Sigmoid colon (tissue), 7 donors: ENCODE measurements around the gene TELO2. TPM values are rescaled to one million over a fixed set of nuclear protein-coding genes. Genes with fewer than 3 reads are reported as not detected.
A peak's percentile ranks its signal among the peaks of the same experiment; 100 is the strongest.

Experiments
- DNase-seq: peaks from one replicate; pipeline ENCODE4 v3.0.0-alpha.2; 2019
- H3K27ac ChIP-seq, 4 donors: fragments of 200-600 bp; sonication (generic); one replicate each; pipeline ENCODE4 v1.5.1; 2016 to 2019; ENCODE audit warnings: mild to moderate bottlenecking in 1 of 4
- H3K27me3 ChIP-seq, 3 donors: fragments of 200-600 bp; sonication (generic); one replicate each; pipeline ENCODE4 v1.5.1; 2019; ENCODE audit warnings: mild to moderate bottlenecking in 1 of 3
- H3K36me3 ChIP-seq, 4 donors: fragments of 200-600 bp; sonication (generic); one replicate each; pipeline ENCODE4 v1.5.1; 2016 to 2019
- H3K4me1 ChIP-seq, 4 donors: fragments of 200-600 bp; sonication (generic); one replicate each; pipeline ENCODE4 v1.5.1; 2017 to 2019
- H3K4me3 ChIP-seq, 4 donors: fragments of 200-600 bp; sonication (generic); one replicate each; pipeline ENCODE4 v1.5.1; 2017 to 2019; ENCODE audit warnings: mild to moderate bottlenecking in 2 of 4, moderate library complexity in 1 of 4
- H3K9me3 ChIP-seq, 4 donors: fragments of 200-600 bp in 3 of 4; sonication (generic) in 3 of 4; one replicate each; pipeline versions ENCODE4 v1.5.1 to v1.6.1; 2013 to 2019
- CTCF ChIP-seq, 4 experiments: fragments of 450-650 bp in 3 of 4; fragments of 200-600 bp in 1 of 4; IDR thresholded peaks; one replicate each; pipeline ENCODE4 v1.5.1; 2016 to 2019; ENCODE audit warnings: antibody characterized with exemption in 4 of 4, mild to moderate bottlenecking in 3 of 4, moderate library complexity in 2 of 4
- EP300 ChIP-seq, 4 donors: sonication (generic); formaldehyde crosslinking; IDR thresholded peaks; one replicate each; pipeline ENCODE4 v1.6.1; 2017; ENCODE audit warnings: antibody characterized with exemption in 4 of 4
- POLR2A ChIP-seq, 2 donors: fragments of 450-650 bp; IDR thresholded peaks; one replicate each; pipeline ENCODE4 v1.6.1; 2016; ENCODE audit warnings: antibody characterized with exemption in 2 of 2, mild to moderate bottlenecking in 2 of 2, moderate library complexity in 2 of 2
- POLR2AphosphoS5 ChIP-seq, 4 donors: sonication (generic); formaldehyde crosslinking; IDR thresholded peaks; one replicate each; pipeline ENCODE4 v1.6.1; 2017; ENCODE audit warnings: antibody characterized with exemption in 4 of 4
- WGBS, 2 donors: extraction: QIAGEN DNeasy Blood & Tissue Kit; methylation state at CpG; one replicate each; pipeline ENCODE4 v1.1.7; 2013; 5-methylcytosine and 5-hydroxymethylcytosine counted together
- intact Hi-C: fragments of 100-400 bp; cut with DNase I; formaldehyde crosslinking; loops from one replicate; pipeline ENCODE4 v1.15.1; 2023
- polyA plus RNA-seq, 3 donors: library from polyadenylated mRNA; stranded (reverse); fragments of 200-250 nt; gene quantifications; one replicate each; pipeline ENCODE4 v1.2.3, GENCODE V29; 2013
- total RNA-seq, 4 donors: library from RNA; depleted of rRNA; stranded (reverse); fragments of >200 nt; gene quantifications; one replicate each; pipeline ENCODE4 v1.1.0, GENCODE V29; 2016
- donor health status: healthy with polysubstance abuse.
- donor health status: Bipolar disorder and iron deficiency.
- donor health status: healthy.

Gene TELO2
- total RNA-seq (10 to 100 TPM; 12.5 to 31.3 (median 18.1) TPM), polyA plus RNA-seq (10 to 100 TPM; 10.4 to 60.3 (median 12.0) TPM)

DNA sequence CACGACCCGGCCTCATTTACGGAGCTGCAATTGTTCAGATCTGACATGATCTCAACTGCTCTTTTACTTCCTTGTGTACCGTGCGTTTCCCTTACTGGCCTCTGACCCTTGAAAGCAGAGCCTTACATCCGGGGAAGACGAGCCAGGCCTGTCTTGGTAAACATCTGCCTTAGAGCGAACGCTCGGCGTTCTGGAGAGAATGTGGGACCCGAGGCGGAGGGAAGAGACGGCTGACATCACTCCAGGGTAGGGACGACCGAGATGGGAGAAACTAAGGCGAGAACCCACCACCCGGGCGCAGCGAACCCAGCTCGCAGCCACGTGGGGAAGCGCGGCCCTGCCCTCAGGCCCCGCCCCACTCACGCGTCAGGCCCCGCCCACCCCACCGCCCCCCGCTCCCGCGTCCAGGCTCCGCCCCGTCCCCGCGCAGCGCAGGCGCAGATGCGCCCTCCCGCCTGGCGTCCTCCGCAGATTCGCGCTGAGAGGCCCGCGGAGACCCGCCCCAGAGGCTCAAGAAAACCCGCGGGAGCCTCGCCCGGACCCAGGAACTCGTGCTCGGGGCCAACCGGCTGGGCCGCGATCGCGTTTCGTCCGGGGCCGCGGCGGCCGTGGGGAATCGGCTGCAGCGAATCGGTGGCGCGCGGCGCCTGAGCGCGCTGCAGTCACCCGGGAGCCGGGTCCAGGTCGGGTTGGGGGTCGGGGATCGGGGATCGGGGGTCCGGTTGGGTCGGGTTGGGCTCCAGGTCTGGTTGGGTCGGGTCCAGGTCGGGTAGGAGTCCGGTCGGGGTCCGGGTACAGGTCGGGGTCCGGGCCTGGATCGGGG, at the start of gene TELO2:
Gene TELO2, plus strand, starts transcription at position 438 of the 823 bp plus-strand sequence. CDS start 922 bp downstream, outside the sequence.
- intact Hi-C loops: loop anchor here (5.0 kb wide), 1 partner anchor 119 kb away; the partner anchor contains the start of genes CRAMP1 and IFT140
- TF ChIP-seq POLR2AphosphoS5 (IDR thresholded peaks at IDR 0.05): peak in 3 of 4 donors; percentile 49 to 64 (median 56)
- no peak for TF ChIP-seq POLR2A (IDR thresholded peaks at IDR 0.05)
- Histone ChIP-seq H3K4me3 (peak within 1 kb of the TSS; percentile 72 to 84 (median 79)), H3K4me1 (peaks cover 0 to 30% (median 25%) of the 10 kb centered on the region in 4 donors), H3K9me3 (no peaks in the 10 kb centered on the region), H3K27me3 (no peaks in the 10 kb centered on the region), H3K27ac (peak within 1 kb of the TSS; percentile 87 to 93 (median 88)), H3K36me3 (peaks cover 8 to 36% (median 19%) of the 10 kb centered on the region in 4 donors)
- 1% methylated on average over 89 of the region's 89 CpGs for WGBS, 2 donors
- DNase-seq: peak; percentile 89

DNA sequence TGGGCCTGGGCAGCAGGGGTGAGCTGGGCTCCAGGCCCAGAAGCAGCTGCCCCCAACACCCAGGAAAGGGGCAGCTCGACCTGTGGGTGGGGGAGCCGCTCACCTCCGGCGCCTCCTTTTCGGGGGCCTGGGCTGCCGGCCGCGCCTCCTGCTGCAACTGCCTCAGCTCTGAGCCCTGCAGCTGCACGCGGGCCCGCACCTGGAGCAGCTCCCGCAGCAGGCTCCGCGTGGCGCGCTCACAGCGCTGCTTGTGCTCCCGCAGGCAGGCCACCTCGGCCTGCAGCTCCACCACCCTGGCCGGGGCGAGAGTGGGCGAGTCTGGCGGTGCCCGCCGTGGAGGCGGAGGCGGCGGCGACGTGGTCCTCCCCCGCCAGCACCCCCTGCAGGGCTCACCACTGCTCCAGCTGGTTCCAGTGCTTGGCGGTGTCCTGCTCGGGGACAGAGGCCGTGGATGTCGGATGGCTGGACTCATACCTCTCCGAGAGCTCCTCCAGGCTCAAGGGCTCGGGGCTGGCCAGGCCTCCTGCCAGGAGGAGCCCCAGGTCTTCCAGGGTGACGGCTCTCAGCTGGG, 49.7 kb upstream of the TELO2 start:
- no peak for DNase-seq
- TF ChIP-seq POLR2A (IDR thresholded peaks at IDR 0.05): no peak
- peak in 1 of 4 donors; percentile 5 for TF ChIP-seq POLR2AphosphoS5 (IDR thresholded peaks at IDR 0.05)
- Histone ChIP-seq H3K36me3 (peaks cover 0 to 37% (median 24%) of the 10 kb centered on the region in 4 donors), H3K9me3 (no peaks in the 10 kb centered on the region), H3K4me3 (no peak overlapping the region), H3K27ac (no peak overlapping the region), H3K27me3 (no peaks in the 10 kb centered on the region), H3K4me1 (no peaks in the 10 kb centered on the region)
- intact Hi-C loops: no loop called here
- 79 to 86% methylated on average over 38 of the region's 38 CpGs for WGBS, 2 donors

DNA sequence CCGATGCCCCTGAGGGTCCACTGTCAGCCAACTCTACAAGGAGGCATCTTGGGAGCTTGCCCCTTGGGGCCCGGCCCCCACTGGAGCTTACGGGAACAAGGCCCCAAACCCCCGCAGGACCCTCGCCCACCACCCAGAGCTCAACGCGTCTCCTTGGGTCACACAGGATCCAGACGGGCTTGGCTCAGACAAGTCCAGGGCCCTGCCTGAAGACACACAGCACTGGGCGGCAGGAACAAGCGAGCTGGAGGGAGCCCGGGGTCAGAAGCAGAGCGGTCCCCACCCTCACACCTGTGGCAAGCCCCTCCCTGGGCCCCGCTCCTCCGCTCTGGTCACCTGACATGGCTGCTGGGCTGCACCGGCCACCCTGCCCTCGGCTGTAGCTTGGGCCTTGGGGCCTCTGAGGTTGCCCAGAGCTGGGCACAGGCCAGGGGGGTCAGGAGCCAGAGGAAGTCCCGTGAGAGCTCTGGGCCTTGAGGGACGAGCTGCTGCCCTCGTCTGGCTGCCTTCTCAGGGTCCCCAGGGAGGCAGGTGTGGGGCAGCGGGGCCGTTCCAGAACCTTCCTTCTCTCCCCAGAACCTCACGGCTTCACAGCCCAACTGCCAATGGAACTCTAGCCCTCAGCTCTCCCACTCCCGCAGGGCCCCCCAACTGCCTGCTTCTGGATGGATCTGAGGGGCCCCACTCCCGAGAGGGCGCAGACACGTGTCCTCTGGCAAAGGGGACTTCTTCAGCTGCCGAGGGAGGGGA, 49.0 kb upstream of the TELO2 start, which contains the start of gene CCDC154:
Gene CCDC154, minus strand, starts transcription at position 577 of the 750 bp plus-strand sequence. Its CDS starts 234 bp downstream, at position 343.
- no peaks in the 10 kb centered on the region for H3K27me3 ChIP-seq
- no peak for TF ChIP-seq POLR2A (IDR thresholded peaks at IDR 0.05)
- no peak for TF ChIP-seq CTCF (IDR thresholded peaks at IDR 0.05)
- no peak for TF ChIP-seq POLR2AphosphoS5 (IDR thresholded peaks at IDR 0.05)
- TF ChIP-seq EP300 (IDR thresholded peaks at IDR 0.05): no peak
- H3K4me1 ChIP-seq: no peaks in the 10 kb centered on the region
- no peak within 1 kb of the TSS for H3K27ac ChIP-seq
- H3K9me3 ChIP-seq: no peaks in the 10 kb centered on the region
- intact Hi-C loops: no loop called here
- 73 to 80% methylated on average over 27 of the region's 27 CpGs for WGBS, 2 donors
- peaks cover 0 to 44% (median 28%) of the 10 kb centered on the region in 4 donors for H3K36me3 ChIP-seq
- no peak for DNase-seq
- H3K4me3 ChIP-seq: no peak within 1 kb of the TSS

DNA sequence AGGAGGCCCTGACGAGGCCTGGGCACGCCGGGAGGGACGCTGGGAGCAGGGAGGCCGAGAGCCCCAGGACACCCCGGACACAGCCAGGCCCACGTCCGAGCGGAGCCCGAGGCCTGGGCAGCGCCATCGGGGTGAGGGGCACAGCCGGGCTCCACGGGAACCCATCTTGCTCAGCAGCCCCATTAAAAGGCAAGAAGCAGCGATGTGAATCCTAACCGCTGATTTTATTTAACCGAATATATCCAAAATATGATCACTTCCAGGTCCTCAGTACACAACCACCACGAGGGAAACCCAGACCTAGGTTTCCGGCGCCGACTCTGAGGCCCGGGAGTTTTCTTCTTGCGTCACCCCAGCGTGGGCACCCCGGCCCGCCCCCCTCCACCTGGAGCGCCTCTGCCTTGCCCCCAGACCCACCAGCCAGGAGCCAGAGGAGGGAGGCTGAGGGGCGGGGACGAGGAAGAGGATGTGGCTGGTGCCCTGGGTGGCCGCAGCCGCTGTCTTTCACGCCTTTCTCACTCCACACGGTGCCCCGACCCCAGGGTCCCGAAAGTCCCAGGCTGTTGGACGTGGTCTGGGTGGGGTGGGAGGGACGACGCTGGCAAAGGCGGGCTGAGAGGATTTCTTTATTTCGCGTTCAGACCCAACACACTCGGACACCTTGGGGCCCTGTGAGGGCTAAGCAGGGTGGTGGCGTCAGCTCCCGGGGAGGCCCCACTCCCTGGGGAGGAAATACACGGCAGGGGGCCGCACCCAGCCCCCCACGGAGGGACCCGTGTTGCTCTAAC, 48.2 kb upstream of the TELO2 start:
- no peak overlapping the region for H3K4me3 ChIP-seq
- intact Hi-C loops: no loop called here
- WGBS, 2 donors: 86 to 88% methylated on average over 48 of the region's 48 CpGs
- no peaks in the 10 kb centered on the region for H3K4me1 ChIP-seq
- no peaks in the 10 kb centered on the region for H3K27me3 ChIP-seq
- DNase-seq: no peak
- no peaks in the 10 kb centered on the region for H3K9me3 ChIP-seq
- TF ChIP-seq EP300 (IDR thresholded peaks at IDR 0.05): no peak
- TF ChIP-seq CTCF (IDR thresholded peaks at IDR 0.05): no peak
- no peak for TF ChIP-seq POLR2AphosphoS5 (IDR thresholded peaks at IDR 0.05)
- TF ChIP-seq POLR2A (IDR thresholded peaks at IDR 0.05): no peak
- no peak overlapping the region for H3K27ac ChIP-seq
- peaks cover 0 to 52% (median 32%) of the 10 kb centered on the region in 4 donors for H3K36me3 ChIP-seq
